Stimulated activated CD8-positive, alpha-beta memory T cell treated with anti-CD3 and anti-CD28 coated beads, Interleukin-12 subunit alpha, Interleukin-12 subunit beta, amount 100 ng/mL, for 4 hours (primary cell): ENCODE measurements around the gene OR4D11.
"Not testable (repeated sequence)": the region's sequence is repeated elsewhere in the genome, so short reads cannot be mapped to it uniquely, and the experiment has no call there.

Source experiments
- DNase-seq: peaks from one replicate; pipeline ENCODE4 v3.0.0-alpha.2; 2020; ENCODE audit warnings: low read depth

OR4D11 gene

GRCh38 chr11:59503276-59503675, at the start of gene OR4D11:
OR4D11 (plus strand) TSS chr11:59503576; CDS start chr11:59503576, 0 bp downstream.
- no peak for DNase-seq

- no peak for DNase-seq
These were observed 46.7 kb upstream of the OR4D11 start, which contains the start of gene OR4D6 for GRCh38 chr11:59456661-59457060. OR4D6 (plus strand) TSS chr11:59456961; CDS start chr11:59456961, 0 bp downstream.

GRCh38 chr11:59459916-59460315, 43.5 kb upstream of the OR4D11 start:
- no peak for DNase-seq

- DNase-seq = no peak
These were observed 40.2 kb upstream of the OR4D11 start for GRCh38 chr11:59463190-59463641.

DNA sequence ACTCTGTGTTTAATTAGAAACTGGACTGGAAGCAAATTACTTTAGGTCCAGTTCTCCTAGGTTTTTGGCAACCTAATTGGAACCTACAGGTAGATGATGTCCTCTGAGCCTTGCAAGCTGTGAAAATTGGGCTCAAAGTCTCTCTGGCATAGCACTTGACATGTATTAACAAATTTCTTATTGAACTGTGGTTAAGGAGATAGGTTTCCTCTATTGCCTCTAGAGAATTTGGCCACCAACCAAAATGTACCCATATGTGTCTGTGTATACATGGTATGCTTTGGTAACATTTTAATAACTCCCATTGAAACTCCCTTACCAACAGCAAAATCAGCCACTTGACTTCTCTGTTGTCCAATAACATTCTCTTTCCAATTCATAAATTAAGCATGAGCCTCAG, 30.4 kb upstream of the OR4D11 start, which contains the start of gene OR4D10:
OR4D10 (plus strand) TSS at position 301 of the 400 bp plus-strand sequence. CDS start 4,115 bp downstream, outside the sequence.
- no peak for DNase-seq

GRCh38 chr11:59475176-59475575, 28.2 kb upstream of the OR4D11 start:
- DNase-seq = no peak

DNA sequence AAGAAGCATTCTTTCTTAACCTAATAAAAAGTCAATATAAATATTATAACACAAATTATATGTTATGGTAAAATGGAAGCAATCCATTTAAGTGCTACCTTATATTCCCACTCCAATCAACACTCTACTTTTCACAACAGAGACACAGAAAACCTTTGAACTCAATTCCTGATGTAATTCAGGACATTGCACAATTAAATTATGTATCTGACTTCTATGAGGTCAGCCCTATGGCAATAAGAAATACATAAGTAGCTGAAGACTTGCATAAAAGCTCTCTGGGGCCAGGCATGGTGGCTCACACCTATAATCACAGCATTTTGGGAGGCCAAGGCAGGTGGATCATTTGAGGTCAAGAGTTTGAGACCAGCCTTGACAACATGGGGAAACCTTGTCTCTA, 23.5 kb upstream of the OR4D11 start:
- no peak for DNase-seq

DNA sequence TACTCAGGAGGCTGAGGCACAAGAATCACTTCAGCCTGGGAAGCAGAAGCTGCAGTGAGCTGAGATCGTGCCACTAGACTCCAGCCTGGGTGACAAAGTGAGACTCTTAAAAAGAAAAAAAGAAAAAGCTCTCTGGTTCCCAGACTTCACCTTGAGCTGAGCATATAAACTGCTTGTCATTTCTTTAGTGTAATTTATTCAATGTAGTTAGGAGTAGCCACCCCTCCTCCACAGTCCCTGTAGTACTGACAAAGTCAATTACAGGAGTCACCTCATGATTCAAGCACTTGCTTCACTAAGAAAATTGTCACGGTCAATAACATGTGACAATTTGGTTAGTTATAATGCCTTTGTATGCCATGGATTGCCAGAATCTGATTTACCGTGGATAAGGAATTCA, 23.0 kb upstream of the OR4D11 start:
- DNase-seq = no peak

- no peak for DNase-seq
These were observed 1.4 kb upstream of the OR4D11 start for GRCh38 chr11:59501931-59502330.

DNA sequence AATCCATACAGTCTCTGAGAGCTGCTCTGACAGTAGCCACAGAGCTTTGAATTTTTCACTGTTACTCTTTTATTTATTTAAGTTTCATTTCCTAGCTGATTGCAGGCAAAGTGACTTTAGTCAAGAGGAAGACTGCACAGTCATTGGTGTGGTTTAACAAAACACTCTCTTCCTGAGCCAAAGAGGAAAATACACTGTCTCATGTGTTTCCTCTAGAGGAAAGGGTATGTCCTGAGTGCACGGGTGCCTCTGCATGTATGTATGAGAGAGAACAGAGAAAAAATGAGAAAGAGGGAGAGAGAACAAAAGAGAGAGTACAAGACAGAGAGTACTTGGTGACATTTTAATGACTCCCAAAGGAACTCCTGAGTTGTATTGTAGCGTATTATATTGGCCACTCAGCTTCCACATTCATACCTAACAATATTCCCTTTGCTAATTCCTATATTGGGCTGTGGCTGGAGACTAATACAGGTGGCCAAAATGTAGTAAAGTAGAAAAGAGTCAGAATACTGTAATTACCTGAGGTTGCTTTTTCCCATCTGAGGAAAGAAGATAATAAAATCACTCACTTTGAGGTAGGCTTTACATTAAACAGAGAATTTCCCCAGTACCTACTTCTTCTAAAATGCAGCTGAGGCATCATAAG, 7.7 kb downstream of the OR4D11 start, which contains the start of gene OR4D9:
OR4D9 (plus strand) TSS at position 599 of the 649 bp plus-strand sequence. CDS start 3,374 bp downstream, outside the sequence.
- DNase-seq = no peak

- DNase-seq = no peak
These were observed 8.3 kb downstream of the OR4D11 start for GRCh38 chr11:59511675-59512074.

- DNase-seq = not testable (repeated sequence)
These were observed 16.8 kb downstream of the OR4D11 start for GRCh38 chr11:59520139-59520538.

DNA sequence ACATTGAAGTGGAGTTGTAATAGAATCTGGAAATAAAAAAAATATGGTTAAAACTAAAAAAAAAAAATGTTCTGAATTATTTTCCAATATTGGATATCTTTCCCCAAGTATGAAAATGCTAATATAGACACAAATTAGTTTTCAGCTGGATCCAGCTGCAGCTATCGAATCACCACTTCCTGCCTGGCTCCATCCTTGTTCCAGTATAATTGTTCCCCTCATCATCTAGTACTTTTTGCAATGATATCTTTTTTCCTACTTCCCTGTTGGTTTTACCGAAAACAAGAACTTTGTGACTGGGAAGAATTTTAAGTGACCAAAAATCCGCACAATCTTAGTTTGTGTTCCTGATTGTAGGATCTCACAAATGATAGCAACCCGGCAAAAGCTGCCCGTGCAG, 17.4 kb downstream of the OR4D11 start:
- DNase-seq = no peak

DNA sequence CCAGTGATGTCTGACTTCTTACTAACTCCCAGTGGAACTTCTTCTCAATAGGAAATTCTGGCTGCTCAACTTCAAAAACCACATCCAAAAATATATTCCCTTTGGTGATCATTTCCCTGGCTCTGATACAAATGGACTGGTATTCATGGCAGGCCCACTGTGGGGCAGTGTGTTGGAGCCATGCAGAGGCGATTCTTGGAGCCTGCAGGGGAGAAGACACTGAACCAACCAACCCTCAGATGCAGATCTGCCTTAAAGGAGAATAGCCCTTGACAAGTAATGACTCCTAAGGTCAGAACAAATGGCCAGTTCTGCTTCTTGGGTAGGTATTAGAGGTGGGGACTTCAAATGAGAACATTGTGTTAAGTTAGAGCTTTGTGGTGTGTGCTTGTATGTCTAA, 20.2 kb downstream of the OR4D11 start:
- no peak for DNase-seq

DNA sequence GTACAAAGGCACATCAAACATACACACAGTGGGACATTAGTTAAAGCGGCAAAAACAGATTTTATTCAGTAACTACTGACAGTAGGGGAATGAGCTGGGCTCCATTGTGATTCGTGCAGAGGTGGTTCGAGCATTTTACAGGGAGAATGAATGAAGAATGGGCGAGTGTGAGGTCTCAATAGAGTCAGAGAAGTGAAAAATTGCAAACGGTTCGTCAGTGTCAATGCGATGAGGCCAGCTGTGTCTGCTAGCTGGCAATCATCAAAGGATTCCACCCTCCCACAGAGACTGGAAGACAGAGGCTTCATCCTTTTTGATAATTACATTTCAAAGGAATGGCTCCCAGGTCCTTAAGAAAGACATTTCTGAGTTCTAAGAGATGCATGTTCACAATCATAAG, 25.3 kb downstream of the OR4D11 start:
- DNase-seq = no peak

DNA sequence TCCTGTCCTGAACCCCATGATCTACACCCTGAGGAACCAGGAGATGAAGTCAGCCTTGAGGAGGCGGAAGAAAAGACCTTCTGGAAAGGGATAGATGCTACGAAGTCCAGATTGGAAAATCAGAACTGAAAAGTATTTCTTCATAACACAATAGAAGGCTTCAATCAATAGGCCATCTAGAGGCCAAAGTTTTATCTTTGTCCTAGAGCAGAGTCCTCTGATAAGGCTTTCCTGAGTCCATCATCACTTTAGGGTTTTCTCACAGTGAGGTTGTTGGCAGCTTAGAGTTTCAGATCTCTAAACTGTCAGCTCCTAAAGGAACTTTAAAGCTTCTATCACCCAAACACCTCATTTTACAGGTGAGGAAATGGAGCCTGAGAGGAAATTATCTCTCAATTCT, 29.2 kb downstream of the OR4D11 start:
- DNase-seq = no peak

DNA sequence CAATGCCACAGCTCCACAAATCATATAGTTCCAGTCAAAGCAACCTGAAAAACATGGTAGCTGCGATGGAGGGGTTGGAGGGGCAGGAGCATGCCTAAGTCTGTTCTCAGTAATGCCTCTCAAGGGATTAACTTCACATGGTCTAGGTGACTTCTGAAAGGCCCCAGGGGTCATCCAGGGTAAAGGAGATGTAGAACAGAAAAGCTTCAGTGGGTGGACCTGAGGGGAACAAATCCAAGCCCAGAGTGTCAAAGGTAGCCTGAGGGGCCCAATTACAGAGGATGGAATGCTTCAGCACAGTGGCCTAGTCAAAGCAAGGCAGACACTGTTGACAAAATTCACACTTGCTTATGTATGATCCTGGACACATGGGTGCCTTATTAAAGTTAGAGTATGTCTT, 31.3 kb downstream of the OR4D11 start:
- DNase-seq = no peak

DNA sequence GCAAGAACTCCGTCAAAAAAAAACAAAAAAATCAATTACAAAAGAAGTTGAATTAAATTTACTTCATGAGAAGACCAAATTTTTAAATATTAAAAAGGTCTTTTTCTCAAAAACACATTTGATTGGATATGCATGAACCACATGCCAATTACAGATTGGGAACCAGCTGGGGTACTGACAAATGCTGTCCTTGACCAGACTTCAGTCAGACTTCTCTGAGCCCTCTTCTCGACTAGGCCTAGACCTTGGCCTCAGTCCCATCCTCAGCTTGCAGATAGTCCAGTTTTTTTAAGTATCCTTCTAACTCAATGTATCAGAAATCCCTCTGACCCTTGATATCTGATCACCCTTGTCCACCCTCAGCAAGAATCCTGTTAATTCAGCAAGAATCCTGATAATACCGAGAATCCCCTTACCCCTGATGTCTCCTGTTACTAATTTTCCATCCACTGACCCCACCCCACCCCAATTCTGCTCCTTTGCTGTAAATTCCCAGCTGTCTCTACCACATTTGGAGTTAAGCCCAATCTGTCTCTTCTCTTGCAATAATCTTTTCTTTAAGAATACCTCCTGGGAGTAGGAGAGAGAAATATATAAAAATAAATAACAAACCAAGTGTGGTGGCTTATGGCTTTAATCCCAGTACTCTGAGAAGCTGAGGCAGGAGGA, 38.9 kb downstream of the OR4D11 start:
- DNase-seq = no peak

GRCh38 chr11:59543713-59544112, 40.3 kb downstream of the OR4D11 start:
- DNase-seq = not testable (repeated sequence)

DNA sequence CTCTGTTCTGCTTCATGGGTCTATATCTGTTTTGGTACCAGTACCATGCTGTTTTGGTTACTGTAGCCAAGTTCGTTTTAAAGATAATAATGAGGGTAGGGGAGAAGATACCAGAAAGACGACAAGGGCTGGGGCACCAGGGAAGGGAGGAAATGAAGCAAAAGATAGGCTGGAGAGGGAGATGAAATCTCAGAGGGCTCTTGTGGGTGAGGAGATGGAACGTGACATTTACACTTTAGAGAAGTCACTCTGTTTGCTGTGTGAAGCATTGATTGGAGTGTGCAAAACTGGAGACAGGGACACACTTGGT, 41.4 kb downstream of the OR4D11 start:
- no peak for DNase-seq

- DNase-seq = no peak
These were observed 42.0 kb downstream of the OR4D11 start for GRCh38 chr11:59545179-59546020.

DNA sequence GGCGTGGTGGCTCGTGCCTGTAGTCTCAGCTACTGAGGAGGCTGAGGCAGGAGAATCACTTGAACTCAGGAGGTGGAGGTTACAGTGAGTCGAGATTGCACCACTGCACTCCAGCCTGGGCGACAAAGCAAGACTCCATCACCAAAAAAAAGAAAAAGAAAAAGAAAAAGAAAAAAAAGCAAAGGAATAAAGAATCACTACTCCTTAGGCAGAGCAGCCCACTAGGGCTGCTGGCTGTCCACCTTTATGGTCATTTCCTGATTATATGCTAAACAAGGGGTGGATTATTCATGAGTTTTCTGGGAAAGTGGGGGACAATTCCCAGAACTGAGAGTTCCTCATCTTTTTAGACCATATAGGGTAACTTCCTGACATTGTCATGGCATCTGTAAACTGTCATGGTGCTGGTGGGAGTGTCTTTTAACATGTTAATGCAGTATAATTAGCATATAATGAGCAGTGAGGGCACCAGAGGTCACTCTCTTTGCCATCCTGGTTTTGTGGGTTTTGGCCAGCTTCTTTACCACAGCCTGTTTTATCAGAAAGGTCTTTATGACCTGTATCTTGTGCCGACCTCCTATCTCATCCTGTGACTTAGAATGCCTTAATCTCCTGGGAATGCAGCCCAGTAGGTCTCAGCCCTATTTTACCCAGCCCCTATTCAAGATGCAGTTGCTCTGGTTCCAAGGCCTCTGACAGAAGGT, 44.4 kb downstream of the OR4D11 start:
- not testable (repeated sequence) for DNase-seq
